PFSK-1 (cell line): ENCODE results near the gene YAE1.

Source experiments
- FOXP2 ChIP-seq: optimal IDR thresholded peaks from 2 replicates; pipeline ENCODE3; 2011; ENCODE audit warnings: borderline replicate concordance, control low read depth, inconsistent platforms; ENCODE audit not compliant: insufficient read depth; ENCODE audit errors: extremely low read length, extremely low read depth
- POLR2AphosphoS5 ChIP-seq: IDR thresholded peaks from 2 replicates; pipeline ENCODE4 v1.6.1; 2012; ENCODE audit warnings: low read depth, mild to moderate bottlenecking, control low read depth, low read length, moderate library complexity
- REST ChIP-seq, 2 experiments: IDR thresholded peaks; 2 replicates each; pipeline versions ENCODE4 v1.6.1 to v1.8.0; 2011 to 2012; ENCODE audit warnings: low read depth in 2 of 2, low read length in 2 of 2, control low read depth in 1 of 2, inconsistent platforms in 1 of 2, mild to moderate bottlenecking in 1 of 2, moderate library complexity in 1 of 2; ENCODE audit not compliant: insufficient read depth in 1 of 2
- SIN3A ChIP-seq: IDR thresholded peaks from 2 replicates; pipeline ENCODE4 v1.6.1; 2012; ENCODE audit warnings: mild to moderate bottlenecking, low read length, moderate library complexity, borderline replicate concordance; ENCODE audit not compliant: insufficient read depth
- TAF1 ChIP-seq: IDR thresholded peaks from 2 replicates; pipeline ENCODE4 v1.6.1; 2012; ENCODE audit warnings: low read length, control low read depth, borderline replicate concordance; ENCODE audit not compliant: insufficient read depth

GRCh38 chr7:39621784-39622411 lies 55.7 kb downstream of the YAE1 start:
- TF ChIP-seq REST (IDR thresholded peaks at IDR 0.05; ENCODE audit: insufficient read depth in 1 of 2, low read depth in 2 of 2, low read length in 2 of 2) (no peak), TAF1 (no peak), POLR2AphosphoS5 (no peak), FOXP2 (no peak), SIN3A (no peak)
